Raji (cell line): ENCODE results near the gene BAG5.

Experiments
- POLR2A ChIP-seq: IDR thresholded peaks from 2 replicates; pipeline ENCODE4 v1.6.1; 2011; ENCODE audit warnings: low read depth, low read length, control low read depth; ENCODE audit not compliant: insufficient read depth

BAG5 gene

DNA sequence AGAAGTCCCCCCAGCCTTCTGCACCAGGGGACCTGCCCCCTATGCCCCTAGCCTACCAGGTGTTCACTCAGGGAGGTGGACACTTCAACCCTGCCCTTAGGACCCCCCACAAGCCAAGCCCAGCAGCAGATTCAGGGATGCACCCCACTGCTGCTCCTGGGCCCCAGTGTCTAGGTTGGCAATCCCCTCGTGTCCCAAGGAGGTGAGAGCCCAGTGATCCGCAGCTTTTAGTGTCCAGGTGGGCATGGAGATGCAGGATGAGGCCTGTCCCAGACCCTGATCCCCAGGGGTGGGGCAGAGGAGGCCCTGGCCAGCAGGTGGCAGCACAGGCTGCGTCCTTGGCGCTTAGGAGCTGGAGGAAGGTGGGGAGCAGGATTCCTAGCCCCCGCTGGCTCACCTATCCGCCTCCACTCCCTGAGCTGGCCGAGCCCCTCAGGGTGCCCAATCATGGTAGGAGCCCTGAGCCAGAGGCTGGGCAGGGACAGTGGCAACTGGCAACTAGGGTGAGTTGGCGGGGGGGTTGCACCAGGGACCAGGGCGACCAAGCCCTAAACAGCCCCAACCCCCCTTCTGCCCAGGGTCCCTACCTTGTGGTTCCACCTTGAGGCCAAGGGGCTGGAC is 43.9 kb downstream of the BAG5 start:
- no peak for TF ChIP-seq POLR2A

DNA sequence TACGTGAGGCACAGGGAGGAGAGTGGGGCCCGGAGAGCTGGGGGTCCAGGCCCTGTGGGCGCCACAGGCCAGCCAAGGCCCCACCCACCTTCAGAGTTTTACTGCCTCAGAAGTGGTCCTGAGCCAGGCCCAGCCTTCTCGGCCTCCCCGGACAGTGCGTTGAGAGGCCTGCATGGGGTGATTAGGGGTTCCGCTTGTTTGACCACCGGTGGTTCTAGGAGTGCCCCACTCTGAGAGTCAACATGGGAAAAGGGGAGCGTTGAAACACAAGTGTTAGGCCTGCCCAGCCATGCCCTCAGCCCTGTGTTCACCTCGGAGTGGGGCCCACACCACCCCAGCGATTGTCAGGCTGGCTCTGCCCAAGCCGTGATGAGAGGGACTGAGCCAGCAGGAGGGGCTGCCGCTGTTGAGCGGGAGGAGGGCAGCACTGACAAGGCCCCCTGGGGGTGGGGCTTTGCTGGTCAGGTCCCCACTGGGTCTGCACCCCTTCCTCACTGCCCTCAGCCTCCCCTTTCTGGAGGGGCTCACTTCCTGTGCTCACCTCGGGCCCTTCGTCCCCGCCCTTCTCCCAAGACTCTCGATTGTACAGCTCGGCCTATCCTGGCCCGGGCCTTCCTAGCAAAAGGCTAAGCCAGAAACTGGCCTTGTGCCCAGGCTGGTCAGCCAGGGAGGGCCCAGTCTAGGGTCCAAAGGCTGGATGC is 44.6 kb downstream of the BAG5 start:
- no peak for TF ChIP-seq POLR2A

DNA sequence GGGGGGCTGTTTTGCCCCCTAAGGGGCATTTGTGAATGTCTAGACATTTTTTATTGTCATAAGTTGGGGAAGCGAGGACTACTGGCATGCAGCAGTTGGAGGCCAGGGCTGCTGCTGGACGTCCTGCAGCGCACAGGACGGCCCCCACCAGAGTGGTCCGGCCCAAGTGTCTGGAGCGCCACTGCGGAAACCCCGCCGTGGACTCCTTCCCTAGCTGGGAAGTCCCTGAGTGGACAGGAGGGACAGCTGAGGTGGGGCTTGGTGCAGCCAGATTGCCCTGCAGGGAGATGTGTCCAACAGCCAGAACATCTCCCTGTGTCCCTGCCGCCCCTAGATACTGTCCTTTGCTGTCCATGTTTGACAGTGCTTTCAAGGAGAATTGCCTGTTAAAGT is 45.3 kb downstream of the BAG5 start:
- TF ChIP-seq POLR2A = no peak

DNA sequence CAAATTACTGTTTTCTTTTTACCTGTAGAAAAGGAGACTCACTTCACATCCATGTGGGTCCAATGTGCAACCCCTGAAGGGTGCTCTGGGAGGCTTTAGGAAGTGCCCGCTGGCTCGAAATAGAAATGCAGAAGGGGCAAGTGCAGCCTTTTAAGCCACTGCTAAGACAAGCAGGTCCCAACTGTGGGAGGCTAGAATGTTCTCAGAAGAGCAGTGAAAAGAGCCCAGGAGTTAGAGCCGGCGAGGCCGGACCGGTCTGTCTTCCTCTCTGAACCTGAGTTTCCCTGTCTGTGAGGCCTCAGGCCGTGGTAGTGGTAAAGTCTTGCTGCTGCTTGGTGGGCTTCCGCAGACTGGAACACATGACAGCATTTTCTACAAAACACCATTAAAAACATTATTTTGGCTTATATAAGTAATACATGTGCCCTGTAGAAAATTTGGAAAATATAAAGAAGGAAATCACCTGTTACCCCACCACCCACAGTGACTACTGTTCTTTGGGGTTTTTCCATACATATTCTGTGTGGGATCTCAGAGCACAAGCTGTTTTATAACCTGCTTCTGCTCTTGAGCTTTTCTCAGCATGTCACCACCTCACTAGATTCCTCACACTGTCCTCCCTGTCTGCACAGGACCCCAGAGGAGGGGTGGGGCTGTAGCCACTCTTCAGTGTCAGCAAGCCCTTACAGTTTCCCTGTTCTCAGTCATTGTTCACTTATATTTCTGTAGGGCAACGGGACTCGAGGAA is 45.9 kb downstream of the BAG5 start:
- TF ChIP-seq POLR2A = no peak

DNA sequence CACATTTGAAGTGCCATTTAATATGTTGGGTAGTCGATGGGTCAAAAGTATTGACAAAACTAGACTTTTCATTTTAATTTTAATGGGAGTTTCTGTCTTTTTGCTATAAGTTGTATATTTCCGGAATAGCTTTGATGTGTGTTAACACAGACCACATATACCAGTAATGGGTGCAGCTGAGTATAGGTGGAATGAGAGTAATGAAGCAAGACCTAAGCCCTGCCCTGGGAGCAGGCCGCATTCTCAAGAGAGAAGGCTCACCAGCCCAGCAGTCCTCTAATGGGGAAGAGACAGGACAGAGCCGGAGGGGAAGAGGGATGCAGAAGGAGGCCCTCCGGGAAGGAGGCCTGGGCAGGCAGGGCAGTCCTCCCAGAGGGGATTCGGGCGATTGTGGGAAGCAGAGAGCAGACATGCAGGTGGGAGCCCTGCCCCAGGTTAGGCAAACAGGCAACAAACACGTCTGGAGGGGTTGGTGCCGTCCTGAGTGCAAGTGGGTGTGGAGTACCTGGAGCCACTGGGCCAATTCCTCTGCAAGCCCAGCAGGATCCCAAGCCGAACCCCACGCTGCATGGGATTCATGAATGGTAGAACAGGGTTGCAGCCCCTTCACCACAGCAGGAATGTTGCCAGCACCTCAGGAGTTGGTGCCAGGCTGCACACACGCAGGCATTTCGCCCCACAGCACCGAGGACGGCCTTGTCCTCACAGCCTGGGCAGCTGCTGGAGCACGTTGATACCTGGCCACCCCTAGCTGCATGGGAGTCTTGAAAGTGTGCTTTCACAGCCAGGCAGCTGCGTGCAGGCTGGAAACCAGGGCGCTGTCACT is 47.6 kb downstream of the BAG5 start:
- no peak for TF ChIP-seq POLR2A

DNA sequence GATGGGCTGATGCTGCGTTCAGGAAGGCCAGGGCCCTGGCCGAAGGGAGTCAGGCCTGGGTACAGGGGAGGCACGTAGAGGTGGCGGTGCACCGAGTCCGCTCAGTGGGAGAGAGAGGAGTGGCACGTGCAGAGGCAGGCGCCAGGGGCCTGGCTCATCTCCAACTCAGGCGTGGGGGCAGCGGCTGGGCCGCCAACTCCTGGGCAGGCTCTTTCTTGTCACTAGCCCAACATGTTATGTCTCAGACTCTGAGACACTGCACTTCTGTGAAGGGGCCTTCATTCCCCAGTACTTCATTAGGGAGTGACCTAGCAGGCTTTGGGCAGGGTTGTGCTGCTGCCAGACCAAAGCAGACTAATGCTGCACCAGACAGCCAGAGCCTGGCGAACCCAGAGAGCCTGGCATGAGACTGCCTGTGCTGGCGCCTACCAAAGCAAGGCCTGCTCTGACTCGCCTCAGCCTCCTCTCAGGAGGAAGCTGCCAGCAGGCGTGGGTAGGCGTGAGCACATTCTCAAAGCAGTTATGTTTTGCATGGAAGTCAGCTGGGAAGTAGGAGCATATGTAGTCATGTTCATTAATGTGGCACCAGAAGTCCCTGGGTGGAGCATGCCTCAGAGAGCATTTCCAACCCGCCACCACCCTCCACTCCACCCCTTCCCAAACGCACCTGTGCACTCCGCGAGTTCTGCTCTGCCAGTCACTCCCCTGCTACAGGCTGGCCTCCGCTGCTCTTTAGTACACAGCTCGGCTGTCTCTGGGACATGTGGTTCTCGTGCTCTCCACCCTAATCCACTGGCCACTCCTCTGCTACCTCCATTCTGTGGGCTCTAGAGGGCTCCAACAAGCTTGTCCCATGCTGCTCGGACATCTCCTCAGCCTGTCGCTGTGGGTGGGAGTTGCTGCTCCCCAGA is 49.5 kb downstream of the BAG5 start:
- no peak for TF ChIP-seq POLR2A

DNA sequence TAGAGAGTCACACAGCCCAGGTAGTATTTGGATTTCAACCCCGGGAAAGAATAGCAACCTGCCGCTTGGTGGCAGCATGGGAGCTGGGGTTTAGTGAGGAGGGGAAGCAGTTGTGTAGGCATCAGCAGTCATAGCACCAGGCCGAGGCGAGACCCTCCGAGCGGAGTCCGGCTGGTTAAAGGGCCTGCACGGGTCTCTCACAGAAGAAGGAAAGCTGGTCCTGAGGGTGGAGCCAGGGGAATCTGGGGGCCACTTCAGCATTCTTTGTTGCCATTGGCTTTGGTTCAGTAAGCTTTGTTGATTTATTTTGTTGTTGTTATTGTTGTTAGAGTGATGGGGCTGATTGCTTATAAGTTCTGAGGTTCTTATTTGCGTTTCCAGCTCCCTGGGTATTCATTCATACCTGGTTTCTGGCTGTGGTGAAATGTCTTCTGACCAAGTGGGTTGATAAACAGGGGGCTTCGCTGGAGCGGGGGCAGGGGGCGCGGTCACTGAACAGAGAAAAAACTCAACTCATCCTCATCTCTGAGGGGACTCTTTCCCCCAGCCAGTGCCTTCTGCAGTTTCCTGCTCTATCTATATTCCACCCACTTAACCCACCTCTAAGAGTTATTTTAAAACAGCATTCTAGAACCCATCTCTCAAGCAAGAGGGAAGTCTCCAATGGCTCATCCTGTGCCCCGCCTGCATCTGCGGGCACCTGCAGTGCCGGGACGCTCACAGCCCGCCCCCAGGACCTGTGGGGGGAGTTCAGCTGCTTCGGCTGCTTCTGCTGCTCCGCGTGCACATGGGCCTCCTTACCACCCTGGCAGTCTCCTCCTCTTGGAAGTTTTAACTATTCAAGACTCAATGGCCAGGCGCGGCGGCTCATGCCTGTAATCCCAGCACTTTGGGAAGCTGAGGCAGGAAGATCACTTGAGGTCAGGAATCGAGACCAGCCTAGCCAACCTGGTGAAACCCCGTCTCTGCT is 51.4 kb downstream of the BAG5 start:
- TF ChIP-seq POLR2A = no peak

DNA sequence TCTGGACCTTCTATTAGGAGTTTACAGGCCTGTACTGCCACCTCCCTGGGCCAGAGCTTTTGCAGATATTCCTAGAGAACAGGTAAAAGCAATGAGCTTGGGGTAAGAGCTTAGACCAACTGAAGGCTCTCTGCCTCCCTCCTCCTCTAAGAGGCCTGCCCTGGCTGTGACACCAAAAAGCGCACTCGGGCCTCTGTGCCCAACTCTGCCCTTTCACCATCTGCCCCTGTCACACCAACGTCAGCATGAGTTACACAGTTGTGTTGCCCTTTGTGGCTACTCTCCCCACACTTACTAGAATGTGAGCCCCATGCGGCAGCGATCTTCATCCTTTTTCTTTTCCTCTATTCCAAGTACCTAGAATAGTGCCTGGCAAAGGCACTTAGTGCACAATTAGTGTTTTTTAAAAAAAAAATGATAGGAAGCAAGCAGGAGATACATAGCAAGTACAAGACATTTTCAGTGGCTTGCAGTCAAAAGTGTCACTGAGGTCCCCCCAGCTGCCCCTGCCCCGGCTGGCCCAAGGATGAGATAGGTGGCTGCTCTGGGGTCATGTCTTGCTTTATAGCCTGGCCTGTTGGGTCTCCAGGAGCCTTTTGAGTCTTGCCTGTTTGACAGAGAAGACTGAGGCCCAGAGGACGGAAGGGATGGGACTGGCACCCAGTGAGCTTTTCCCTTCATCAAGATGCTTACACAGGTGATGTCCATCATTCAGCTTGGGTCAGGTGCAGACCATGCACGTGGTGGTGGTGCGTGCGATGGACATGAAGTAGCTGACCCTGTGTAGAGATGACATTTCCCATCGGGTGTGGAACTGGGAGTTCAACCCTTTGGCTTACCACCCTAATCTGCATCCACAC is 52.4 kb downstream of the BAG5 start:
- no peak for TF ChIP-seq POLR2A

DNA sequence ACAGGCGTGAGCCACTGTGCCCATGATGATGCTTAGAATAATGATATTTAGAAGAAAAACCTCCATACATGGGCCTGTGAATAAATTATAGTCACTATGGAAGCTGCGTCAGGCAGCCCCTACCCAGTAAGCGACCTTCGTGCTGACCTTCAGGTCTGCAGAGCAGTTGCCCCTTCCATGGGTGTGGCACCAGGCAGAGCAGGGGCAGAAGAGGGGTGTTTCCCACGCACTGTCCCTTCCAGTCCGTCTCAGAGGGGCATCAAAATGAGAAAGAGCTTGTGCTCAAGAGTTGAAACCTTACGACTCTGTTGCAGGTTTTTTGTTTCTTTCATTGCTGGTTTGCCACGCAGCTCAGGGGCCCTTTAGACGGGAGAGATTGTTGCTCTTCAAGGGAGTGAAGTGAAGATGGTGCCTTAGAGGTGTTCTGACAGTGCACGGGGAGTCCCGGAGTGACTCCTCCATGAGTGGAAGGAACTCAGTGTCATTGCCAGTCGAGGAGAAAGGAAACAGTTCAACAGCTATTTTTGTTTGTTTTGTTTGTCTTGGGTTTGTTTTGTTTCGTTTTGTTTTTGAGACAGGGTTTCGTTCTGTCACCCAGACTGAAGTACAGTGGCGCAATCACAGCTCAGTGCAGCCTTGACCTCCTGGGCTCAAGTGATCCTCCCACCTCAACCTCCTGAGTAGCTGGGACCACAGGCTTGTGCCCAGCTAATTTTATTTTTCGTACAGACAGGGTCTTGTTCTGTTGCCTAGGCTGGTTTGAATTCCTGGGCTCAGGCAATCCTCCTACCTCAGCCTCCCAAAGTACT is 53.7 kb downstream of the BAG5 start:
- TF ChIP-seq POLR2A = no peak

DNA sequence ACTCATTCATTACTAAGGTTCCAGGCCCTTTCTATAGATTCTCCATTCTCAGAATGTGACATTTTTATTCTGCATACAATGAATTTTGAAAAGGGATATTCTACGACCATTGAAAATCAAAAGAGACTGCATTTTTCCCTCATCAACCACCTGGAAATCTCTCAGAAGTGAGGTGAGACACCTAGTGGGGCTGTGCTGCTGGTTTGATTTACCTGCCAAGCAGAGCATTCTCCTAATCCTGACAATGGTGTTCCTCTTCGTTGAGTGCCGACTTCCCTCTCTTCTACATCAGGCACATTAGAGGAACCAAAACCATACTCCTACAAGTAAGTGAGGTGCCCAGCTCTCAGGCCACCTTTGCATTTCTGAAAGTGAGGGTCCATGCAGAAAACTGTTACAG is 54.7 kb downstream of the BAG5 start:
- no peak for TF ChIP-seq POLR2A
